NCI-H524 treated with DMSO at 0.1 percent for 48 hours (cell line): ENCODE data around the gene SEPTIN5.
"Not testable (repeated sequence)": the region's sequence is repeated elsewhere in the genome, so short reads cannot be mapped to it uniquely, and the experiment has no call there.

Source experiments
- DNase-seq: peaks from one replicate; lab custom pipeline; 2025; lab: John Stamatoyannopoulos, UW

The SEPTIN5 gene

GRCh38 chr22:19680911-19681862 lies 33.1 kb upstream of the SEPTIN5 start:
- no peak for DNase-seq

- no peak for DNase-seq
Measured at GRCh38 chr22:19681863-19682245, 32.4 kb upstream of the SEPTIN5 start.

DNA sequence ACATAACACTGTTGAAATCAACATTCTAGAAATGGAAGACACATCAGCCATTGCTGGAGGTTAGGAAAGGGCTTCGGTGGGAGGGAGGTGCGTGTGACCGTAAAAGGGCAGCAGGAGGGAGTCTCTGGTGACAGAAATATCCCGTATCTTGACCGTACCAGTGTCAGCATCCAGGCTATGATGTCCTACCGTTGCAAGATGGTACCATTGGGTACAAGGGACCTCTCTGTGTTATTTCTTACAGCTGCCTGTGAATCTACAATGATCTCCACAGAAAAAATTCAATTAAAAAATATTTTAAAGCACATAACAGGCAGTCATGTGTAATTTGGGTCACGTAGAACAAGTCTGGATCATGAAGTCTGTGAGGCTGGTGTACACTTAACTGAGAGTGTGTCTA lies 27.4 kb upstream of the SEPTIN5 start:
- no peak for DNase-seq

GRCh38 chr22:19687561-19688300 lies 26.6 kb upstream of the SEPTIN5 start:
- no peak for DNase-seq

GRCh38 chr22:19688301-19689290 lies 25.7 kb upstream of the SEPTIN5 start:
- no peak for DNase-seq

DNA sequence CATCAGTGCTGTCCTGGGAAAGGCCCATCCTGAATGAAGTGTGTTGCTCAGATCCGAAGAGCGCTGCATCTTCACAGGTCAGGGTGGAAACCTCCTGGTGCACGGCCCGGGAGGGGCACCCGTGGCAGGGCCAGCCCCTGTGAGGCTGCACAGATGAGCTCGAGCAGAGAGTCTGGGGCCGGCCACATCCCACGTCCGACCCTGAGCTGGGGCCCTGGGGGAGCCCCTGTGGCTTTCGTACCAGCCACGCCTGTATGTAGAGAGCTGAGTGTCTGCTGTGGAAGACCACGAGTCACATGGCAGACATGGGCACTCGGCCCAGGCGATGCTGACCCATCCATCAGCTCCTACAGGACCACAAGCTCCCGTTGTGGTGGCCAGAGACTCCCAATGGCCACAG lies 24.9 kb upstream of the SEPTIN5 start:
- no peak for DNase-seq

GRCh38 chr22:19691007-19691720 lies 23.1 kb upstream of the SEPTIN5 start:
- DNase-seq: no peak

DNA sequence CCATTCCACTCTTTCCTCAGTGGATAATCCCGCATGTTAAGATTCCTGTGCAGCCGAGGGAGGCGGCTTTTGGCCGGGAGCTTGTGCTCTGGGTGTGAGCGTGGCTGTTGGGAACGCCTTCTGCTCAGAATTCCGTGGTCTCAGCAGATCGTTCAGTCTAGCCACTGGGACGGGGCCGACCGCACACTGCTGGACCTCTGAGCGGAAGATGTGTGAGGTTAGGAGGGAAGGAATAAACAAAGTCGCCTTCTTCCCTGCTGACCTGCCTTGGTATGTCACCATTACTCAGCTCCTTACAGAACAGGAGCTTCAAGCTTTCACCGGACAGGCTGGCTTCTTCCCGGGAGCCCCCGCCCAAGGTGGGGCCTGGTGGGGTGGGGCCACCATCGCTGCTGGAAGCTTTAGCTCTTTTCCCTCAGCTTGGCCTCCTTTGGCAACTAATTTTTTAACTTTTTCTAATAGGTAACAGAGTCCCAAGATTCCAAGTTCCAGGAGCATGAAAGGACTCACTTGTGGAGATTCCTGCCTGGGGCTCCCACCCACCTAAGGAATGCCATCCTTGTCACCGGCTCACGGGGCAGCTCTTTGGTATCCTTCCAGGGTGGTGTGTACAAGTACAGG lies 22.5 kb upstream of the SEPTIN5 start:
- no peak for DNase-seq

- DNase-seq: no peak
Measured at GRCh38 chr22:19693581-19693980, 20.7 kb upstream of the SEPTIN5 start.

DNA sequence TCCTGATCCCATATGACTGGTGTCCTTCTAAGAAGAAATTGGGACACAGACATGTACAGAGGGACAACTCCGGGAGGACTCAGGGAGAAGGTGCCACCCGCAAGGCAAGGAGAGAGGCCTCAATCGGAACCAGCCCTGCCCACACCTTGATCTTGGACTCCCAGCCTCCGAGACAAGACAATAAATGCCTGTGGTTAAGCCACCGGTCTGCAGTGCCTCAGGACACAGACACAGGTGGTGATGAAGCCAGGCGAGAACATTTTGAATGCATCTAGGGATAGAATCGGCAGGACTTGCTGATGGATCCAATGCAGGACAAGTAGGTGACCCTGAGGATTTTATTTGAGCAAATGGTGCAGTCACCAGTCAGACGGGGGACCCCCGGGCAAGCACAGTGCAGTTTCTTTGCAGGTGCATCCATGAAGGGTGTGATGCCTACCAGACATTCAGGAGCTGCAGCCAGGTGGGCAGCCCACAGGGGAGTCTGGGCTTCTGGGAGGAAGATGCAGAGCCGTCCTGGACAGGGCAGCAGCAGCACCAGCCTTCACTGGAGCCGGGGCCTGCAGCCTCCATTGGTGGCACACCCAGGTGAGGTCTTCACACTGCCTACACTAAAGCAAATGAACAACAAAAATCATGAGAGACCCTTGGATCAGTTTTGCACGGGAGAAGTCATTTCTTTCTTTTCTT lies 20.2 kb upstream of the SEPTIN5 start:
- no peak for DNase-seq

DNA sequence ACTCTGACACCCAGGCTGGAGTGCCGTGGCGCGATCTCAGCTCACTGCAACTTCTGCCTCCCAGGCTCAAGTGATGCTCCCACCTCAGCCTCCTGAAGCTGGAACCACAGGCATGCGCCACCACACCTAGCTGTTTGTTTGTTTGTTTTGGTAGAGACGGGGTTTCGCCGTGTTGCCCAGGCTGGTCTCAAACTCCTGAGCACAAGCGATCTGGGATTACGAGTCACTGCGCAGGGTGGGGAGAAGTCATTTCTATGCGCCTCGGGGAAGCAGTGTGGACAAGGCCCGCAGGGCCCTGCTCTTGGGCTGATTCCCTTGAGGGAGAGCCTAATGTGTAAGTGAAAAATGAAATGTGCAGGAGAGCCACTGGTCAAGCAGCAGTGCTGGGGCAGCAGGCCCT lies 19.6 kb upstream of the SEPTIN5 start:
- DNase-seq: no peak

DNA sequence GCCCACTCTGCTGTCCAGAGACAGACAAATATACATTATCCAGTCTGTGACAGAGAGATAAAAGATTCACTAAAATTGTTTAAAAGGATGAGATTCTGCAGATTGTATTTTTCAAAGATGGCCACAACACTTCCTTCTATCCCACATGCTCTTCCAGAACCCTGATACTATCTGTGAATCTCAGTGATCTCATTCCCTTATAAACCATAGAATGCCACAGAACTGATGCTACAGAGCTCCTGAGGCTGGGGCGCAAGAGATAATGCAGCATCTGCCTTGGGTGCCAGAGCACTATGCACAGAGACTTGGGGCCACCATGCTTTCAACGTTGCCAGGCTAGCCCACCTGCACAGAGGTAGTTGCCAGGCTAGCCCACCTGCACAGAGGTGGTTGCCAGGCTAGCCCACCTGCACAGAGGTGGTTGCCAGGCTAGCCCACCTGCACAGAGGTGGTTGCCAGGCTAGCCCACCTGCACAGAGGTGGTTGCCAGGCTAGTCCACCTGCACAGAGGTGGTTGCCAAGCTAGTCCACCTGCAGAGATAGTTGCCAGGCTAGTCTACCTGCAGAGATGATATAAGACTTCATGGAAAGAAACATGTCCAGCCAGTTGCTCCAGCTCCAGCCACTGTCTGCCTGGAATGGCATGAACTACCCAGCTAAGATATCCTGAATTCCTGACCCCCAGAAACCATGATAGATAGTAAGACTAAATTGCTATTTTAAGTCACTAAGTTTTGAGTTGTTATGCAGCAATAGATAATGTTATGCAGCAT lies 17.6 kb upstream of the SEPTIN5 start:
- no peak for DNase-seq

- not testable (repeated sequence) for DNase-seq
Measured at GRCh38 chr22:19697871-19698270, 16.4 kb upstream of the SEPTIN5 start.

DNA sequence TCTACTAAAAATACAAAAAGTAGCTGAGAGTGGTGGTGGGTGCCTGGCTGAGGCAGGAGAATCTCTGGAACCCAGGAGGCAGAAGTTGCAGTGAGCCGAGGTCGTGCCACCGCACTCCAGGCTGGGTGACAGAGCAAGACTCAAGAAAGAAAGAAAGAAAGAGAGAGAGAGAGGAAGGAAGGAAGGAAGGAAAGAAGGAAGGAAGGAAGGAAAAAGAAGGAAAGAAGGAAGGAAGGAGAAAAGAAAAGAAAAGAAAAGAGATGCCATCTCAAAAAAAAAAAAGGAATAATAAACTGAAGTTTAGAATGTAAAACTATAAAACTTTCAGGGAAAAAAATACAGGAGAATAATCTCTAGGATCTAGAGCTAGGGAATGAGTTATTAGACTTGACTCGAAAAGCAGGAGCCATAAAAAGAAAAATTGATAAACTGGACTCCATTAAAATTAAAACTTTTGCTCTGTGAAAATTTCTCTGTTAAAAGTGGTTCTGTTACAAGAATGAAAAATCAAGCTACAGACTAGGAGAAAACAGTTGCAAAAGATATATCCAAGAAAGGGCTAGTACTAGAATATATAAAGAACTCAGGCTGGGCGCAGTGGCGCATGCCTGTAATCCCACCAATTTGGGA lies 13.4 kb upstream of the SEPTIN5 start:
- no peak for DNase-seq

DNA sequence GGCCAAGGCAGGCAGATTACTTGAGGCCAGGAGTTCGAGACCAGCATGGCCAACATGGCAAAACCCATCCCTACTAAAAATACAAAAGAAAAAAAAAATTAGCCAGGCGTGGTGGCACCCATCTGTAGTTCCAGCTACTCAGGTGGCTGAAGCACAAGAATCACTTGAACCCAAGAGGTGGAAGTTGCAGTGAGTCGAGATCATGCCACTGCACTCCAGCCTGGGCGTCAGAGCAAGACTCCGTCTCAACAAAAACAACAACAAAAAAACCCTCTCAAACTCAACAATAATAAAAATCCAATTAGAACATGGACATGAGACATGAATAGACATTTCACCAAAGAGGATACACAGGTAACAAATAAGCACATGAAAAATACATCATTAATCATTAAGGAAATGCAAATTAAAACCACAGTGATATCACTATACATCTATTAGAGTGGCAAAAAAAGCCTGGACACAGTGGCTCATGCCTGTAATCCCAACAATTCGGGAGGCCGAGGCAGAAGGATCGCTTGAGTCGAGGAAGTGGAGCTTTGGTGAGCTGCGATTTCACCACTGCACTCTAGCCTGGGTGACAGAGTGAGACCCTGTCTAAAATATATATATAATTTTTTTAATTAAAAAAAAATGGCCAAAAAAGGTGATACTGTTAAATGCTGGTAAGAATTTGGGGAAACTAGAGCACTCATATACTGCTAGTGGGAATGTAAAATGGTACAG lies 12.7 kb upstream of the SEPTIN5 start:
- DNase-seq: no peak

- no peak for DNase-seq
Measured at GRCh38 chr22:19703869-19704268, 10.4 kb upstream of the SEPTIN5 start.

- DNase-seq: no peak
Measured at GRCh38 chr22:19704355-19705015, 9.8 kb upstream of the SEPTIN5 start.
